Left renal cortex interstitium (tissue), 4 donors: Measurements from ENCODE around the gene CDCA7. TPM values are rescaled to one million over a fixed set of nuclear protein-coding genes. Genes with fewer than 3 reads are reported as not detected.
"Not testable (repeated sequence)": the region's sequence is repeated elsewhere in the genome, so short reads cannot be mapped to it uniquely, and the experiment has no call there.

Experiments
- DNase-seq, 4 donors: peaks; one replicate each; pipeline ENCODE4 v3.0.0-alpha.2; 2013; ENCODE audit warnings: low read depth in 4 of 4, low spot score in 2 of 4, missing footprints in 1 of 4
- polyA plus RNA-seq, 4 donors: library from polyadenylated mRNA; unstranded; fragments of 120-200 nt; gene quantifications; one replicate each; pipeline ENCODE4 v1.2.1, GENCODE V29; 2013; ENCODE audit not compliant: insufficient read length in 4 of 4

The CDCA7 gene
- polyA plus RNA-seq, 4 donors: 33.8 to 38.5 (median 35.7) TPM

DNA sequence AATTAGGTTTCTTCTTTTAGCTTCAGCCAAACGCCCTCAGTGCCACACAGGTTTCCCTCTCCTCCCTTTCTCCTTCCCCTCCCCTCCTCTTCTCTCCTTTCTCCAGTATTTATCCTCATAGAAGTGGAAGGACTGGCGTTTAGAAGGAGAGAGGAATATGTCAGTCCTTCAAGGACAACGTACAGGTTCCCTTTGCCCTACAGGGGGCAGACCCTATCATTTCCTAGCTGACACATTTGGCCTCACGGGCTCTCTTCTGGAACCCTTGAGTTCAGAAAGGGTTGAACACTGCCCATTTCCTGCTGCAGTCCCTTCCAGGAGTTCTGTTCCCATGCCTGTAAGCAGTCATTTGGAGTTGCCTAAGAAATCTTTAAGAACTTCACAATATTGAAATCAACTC is 46.1 kb downstream of the CDCA7 start:
- no peak for DNase-seq

DNA sequence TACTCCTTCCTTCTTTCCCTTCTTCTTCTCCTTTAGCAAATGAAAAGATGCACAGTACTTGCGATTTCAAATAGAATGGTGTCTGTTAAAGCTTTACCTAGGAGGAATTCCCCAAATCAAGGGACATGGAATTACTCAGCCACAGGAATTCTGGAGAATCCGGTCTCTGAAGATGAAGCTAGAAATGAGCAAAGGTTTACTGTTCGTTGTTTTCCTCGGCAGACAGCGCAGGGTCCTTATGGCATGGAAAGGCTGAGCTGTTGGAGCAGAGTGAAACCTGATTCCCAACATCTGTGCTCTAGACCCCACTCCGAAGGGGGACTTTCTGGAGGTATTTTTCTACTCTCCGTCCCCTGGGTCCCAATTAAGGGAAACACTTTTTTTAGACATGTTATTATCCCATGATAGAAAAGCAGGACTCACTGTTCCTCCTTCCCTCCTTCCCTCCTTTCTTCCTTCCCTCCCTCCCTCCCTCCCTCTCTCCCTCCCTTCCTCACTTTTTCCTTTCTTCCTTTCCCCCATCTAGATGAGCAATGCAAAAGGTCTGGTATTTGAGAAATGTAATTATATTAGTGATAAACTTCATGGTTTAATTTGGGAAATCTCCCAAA is 47.1 kb downstream of the CDCA7 start:
- DNase-seq: no peak

DNA sequence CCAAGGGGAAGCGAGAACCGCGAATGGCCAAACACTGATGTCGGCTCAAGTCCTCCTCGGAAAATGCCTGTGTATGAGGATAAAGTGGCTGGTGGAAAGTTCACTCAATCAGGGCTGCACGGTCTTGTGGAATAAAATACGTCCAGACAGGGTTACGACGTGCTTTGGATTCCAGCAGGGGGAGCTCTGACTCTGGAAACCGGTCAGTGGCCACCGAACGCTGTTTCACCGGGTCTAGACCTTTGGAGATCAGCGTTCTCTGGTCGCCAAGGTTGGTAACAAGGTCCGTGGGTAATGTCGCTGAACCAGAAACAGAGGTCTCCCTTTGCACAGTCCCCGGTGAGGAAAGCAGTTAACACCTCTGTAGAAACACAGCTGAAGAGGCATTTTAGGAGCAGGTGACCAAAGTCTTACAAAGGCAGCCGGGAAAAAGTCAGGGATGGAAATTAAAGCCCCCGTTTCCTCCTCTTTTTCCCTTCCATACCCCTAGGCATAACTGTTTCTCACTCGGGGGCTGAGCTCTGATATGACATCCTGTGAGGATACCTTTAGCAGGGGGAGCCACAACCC is 47.8 kb downstream of the CDCA7 start:
- peak in 3 of 4 donors; percentile 76 to 79 (median 78) for DNase-seq

DNA sequence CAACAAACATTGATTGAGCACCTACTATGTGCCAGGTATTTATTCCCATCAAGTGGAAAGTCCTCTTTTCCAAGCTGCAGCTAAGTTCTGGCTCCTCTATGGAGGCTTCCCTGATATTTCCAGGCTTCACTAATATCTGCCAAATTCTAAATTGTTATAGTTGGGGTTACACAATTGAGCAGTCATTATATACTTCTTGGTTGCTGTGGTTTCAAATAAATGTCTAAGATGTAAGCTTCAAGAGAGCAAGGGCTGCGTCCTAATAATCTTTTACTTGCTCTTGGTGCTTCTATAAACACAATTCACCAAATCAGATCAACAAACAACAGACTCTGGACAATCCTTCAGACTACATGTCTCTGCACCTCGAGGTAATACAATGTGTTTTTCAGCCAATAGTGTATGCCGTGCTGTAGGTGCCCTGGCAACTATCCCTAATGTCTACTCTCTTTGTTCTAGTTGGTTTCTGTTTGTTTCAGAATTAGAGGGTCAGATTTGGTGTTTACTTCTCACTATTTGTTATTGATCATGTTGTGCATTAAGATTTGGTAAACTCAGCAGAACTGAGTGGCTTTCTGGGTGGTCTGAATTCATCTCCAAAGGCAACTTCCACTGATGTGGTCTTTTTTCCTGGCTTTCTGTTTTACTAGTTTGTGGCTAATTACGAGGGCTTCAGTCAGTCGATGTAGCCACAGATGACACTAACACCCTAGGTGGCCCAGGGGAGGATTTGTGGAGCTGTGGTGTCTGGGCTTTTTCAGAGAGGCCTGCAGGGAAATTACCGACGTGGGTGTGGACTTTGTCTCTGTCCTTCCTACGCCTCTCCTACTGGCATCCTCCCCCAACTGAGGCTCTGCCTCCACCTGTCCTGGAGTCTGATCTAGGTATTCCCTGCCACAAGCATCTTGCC is 50.4 kb downstream of the CDCA7 start:
- no peak for DNase-seq

DNA sequence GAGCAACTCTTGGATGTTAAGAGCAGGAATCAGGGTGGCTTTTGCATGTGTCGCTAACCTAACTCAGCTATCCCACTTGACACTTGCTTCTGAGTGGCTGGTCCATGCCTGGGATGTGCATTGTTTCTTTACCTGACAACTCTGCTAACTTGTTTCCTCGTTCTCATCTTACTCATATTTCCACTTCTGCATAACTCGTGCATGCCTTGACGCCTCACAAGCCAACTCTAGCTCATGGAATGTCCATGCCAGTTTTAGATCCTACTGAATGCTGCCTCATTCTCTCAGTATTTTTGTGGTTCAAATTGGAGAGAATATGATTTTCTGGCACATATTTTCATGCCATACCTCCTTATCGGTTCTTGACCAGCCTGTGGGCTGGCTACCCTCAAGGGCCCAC is 52.5 kb downstream of the CDCA7 start:
- no peak for DNase-seq

DNA sequence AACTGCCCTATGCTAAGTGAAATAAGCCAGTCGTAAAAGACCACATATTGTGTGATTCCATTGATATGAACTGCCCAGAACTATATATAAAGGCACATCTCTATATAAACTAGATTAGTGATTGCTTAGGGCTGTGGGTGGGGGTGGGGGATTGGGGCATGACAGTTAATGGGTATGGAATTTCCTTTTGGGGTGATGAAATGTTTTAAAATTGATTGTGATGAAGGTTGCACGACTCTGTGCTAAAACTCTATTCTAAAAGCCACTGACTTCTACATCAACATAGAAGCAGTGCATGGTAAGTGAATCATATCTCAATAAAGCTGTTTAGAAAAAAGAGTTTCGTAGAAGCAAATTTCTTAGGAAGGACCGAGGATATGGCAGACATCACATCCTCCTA is 53.0 kb downstream of the CDCA7 start:
- no peak for DNase-seq

DNA sequence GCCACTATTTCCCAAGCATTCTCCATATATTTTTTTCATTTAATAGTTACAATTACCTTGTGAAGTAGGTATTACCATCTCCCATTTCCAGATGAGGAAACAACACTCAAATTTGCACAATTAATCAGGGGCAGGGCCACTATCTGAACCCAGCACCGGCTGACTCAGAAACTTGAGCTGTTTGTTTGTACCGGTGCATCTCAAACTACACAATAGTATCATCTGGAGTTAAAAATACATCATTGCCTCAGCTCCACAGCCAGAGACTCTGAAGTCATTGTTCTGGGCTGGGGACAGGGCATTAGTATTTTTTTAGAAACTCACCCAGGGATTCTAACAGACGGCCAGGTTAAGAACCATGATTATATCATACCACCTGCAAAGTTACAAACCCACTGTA is 55.9 kb downstream of the CDCA7 start:
- DNase-seq: no peak

DNA sequence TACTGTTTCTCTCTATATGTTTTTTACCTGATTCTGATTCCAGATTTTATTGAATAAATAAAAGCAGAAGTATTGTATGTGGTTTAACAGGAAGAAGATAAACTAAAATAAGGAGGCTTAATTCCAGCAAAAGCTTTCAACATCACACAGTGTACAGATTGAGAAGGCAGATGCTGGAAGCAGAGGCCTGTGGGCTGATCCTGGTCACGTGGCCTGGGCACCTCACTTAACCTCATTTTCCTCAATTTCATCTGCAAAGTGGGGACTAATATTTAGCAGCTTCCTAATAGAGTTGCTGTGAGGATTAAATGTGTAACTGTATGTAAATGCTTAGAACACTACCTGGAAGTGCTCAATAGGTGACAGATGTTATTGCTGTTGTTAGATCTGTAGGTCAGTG is 58.0 kb downstream of the CDCA7 start:
- no peak for DNase-seq

DNA sequence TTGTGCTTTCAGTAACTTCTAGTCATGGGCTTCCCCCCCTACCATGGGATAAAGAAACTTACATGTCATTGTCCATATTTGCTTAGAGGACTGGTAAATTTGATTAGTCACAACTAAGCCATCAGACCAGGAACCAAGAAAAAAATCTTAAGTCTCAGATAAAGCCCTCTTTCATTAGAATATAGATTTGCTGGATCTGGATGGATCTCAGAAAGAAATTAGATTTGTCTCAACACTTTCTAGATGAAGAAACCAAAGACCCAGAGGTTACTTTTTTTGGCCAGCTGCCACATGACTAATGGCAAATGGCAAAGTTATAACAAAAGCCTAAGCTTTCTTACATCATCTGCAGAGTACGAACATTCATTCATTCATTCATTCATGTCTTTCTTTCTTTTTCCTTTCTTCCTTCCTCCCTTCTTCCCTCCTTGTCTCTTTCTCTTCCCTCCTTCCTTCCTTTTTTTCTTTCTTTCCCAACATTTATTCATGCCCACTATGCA is 60.2 kb downstream of the CDCA7 start:
- DNase-seq: no peak

DNA sequence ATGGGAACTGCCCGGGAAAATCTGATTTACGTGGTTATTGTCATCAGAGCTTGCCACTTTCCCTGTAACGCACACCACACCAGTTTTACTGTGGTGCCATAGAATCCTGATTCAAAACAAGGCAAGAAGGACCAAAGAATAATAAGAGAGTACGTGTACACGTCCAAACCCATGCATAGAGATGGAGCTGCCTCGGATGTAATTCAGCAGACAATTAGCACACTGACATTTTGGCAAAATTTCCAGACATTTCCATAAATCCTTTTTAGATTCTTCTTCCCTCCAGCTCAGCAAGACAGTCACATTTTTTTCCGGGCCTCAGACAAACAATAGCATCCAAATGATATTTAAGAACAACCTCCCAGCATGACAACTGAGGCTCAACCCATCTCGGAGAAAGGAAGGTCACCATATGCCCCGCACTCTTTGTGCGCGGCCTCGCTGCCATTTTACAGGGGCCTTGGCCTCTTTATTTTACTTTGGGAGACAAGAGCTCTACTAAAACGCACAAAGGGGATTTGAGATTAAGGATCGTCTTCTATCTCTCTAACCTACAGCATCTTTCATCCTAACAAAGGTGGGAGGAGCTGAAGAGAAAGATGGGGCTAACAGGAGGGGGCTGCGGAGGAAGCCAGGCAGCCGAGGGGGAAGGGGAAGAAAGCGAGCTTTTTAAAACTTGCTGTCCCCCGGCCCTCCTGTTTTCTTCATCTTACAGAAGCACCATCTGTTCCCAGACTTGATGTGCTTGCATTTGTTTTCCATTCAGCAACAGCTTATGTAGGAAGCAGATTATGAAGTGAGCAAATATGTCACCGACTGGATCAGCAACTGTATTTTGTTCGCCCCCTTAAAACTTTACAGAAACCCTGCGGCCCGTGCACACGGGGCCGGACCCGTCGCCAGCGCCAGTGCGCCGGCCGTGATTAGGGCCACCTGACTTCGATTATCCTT is 61.0 kb downstream of the CDCA7 start:
- no peak for DNase-seq

DNA sequence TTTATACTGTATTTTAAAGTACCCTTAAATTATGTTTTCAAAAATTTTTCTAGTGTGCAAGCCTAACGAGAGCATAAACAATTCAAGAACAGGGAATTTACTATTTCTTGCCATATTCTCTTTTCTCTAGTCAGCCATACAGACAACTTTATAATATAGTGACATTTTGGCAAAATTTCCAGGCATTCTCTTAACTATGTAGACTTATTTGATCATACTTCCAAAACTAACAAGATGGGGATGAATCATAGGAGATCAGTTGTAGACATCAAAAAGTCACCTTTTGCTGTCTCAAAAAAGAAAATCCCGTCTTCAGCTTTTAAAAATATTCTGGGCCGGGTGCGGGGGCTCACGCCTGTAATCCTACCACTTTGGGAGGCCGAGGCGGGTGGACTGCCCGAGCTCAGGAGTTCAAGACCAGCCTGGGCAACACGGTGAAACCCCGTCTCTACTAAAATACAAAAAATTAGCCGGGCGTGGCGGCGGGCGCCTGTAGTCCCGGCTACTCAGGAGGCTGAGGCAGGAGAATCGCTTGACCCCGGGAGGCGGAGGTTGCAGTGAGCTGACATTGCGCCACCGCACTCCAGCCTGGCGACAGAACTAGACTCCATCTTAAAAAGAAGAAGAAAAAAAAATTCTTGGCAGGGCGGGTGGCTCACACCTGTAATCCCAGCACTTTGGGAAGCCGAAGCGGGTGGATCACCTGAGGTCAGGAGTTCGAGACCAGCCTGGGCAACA is 61.9 kb downstream of the CDCA7 start:
- not testable (repeated sequence) for DNase-seq

DNA sequence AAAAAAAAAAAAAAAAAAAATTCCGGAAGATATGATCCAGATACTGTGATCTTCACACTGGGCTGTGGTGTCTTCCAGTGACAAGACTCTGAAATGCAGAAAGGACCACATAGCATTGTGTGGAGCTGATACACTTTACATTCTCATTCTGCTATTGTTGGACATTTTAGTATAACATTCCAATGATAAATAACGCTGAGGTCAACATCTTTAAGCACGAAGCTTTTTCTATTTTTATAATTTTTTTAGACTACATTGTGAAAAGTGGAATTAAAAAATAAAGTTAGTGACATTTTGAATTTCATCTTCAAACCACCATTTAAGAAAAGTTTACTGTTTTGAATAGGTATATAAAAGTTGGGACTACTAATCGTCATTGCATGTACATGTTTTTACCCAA is 62.7 kb downstream of the CDCA7 start:
- DNase-seq: no peak

DNA sequence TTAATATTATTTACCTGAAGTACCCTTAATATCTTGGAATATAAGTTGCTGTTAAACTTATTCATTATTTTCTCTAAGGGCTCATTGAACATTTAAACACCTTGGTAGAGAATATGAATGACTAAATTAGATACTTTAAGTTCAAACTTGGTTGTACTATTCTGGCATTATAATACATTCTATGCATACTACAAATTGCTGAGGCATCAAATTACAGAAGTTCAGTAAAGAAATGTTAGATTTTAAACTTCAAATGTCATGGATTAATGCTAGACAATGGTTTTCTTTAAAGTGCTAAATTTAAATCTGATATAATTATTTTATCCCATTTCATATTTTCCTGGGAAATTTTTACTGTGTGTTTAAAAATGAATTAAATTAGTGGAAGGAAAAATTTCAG is 63.1 kb downstream of the CDCA7 start:
- no peak for DNase-seq
